Measurements from ENCODE around the gene CASP5. TPM values are rescaled to one million over a fixed set of nuclear protein-coding genes. Genes with fewer than 3 reads are reported as not detected.

The CASP5 gene
- total RNA-seq, 1 donor from 2014 or later: 5.8 TPM

DNA sequence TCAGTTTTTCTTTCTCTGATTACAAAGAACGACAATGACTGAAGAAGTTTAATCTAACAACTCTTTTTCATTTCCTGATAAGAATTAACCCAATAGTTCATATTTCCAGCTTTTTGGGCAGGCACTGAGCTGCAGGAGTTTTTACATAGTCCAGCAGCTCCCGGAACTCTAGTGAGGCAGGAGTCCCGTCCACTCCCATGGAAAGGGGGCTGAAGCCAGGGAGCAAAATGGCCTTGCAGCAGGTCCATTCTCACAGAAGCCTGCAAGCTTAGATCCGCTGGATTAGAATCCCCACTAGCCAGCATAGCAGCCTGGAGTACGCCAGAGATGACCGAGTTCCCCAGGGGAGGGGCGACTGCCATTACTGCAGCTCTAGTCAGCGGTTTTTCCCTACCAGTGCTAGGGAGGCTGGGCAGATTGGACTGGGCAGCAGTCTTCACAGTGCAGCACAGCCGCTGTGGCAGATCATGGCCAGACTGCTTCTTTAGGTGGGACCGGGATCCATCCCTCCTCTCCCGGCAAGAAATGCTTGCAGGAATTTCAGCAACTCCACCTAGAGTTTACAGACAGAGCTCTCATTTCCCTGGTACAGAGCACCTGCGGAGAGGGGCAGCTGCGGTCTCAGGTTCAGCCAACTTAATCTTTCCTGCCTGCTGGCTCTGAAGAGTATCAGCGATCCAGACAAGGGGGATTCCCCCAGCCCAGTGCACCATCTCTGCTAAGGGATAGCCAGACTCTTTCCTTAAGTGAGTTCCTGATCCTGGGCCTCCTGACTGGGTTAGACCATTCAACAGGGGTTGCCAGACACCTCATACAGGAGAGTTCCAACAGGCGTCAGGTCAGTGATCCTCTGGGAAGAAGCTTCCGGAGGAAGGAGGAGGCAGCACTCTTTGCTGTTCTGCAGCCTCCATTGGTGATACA is 53.9 kb downstream of the CASP5 start:
- H3K4me1 ChIP-seq: peaks cover 37% of the 10 kb centered on the region
- peak overlapping the region; percentile 94 for H3K27ac ChIP-seq
- peak overlapping the region; percentile 67 for H3K4me3 ChIP-seq
- no peaks in the 10 kb centered on the region for H3K36me3 ChIP-seq
- intact Hi-C loops (cut with DNase I): no loop called here
- H3K27me3 ChIP-seq (ENCODE audit: low read depth): no peaks in the 10 kb centered on the region
- H3K9me3 ChIP-seq: peaks cover 8% of the 10 kb centered on the region
- peak; percentile 64 to 74 for ATAC-seq
- TF ChIP-seq CTCF (IDR thresholded peaks at IDR 0.05): no peak
- peak; percentile 44 for DNase-seq

DNA sequence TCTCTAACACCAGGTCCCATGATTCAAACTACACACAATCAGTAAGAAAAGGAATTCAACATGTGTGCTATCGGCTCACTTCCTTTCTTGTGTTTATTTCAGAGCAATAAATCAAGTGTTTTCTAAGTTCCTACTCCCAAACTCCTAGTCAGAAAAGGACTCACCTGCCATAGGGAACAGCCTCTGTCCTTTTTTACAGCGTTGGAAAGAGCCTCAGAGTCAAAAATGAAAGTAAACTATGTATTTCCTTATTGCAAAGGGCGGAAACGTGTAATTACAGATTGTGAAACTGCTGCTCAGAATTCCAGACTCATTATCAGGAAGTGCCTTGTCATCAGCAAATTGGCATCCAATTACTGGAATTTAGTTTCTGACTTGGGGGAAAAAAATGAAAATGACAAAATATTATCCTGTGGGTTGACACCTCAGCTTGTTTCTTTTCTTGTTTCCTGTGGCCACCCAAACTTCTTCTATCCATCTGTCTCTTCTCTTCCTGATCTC is 54.6 kb downstream of the CASP5 start, which contains the start of gene CASP4:
TSS of gene CASP4 (minus strand) at position 220 of the 501 bp plus-strand sequence. CDS start at position 171, 49 bp downstream.
- ATAC-seq: peak; percentile 90 to 94
- no peak for TF ChIP-seq CTCF (IDR thresholded peaks at IDR 0.05)
- intact Hi-C loops (cut with DNase I): no loop called here

GRCh38 chr11:104967534-104968354 is 55.2 kb downstream of the CASP5 start:
- intact Hi-C loops (cut with DNase I): no loop called here
- Histone ChIP-seq H3K9me3 (no peaks in the 10 kb centered on the region), H3K27me3 (ENCODE audit: low read depth) (no peaks in the 10 kb centered on the region), H3K4me3 (peak overlapping the region; percentile 67), H3K36me3 (no peaks in the 10 kb centered on the region), H3K27ac (peak overlapping the region; percentile 94), H3K4me1 (peaks cover 45% of the 10 kb centered on the region)
- TF ChIP-seq CTCF (IDR thresholded peaks at IDR 0.05): no peak
- DNase-seq (no peak), ATAC-seq (peak in 1 of 2 donors; percentile 44)

More for the DNA sequence above, 54.6 kb downstream of the CASP5 start, which contains the start of gene CASP4:
- Histone ChIP-seq H3K4me1 (peaks cover 39% of the 10 kb centered on the region), H3K9me3 (peaks cover 6% of the 10 kb centered on the region), H3K4me3 (peak within 1 kb of the TSS; percentile 67), H3K27me3 (ENCODE audit: low read depth) (no peaks in the 10 kb centered on the region), H3K27ac (peak within 1 kb of the TSS; percentile 94), H3K36me3 (no peaks in the 10 kb centered on the region)
- DNase-seq: no peak

- peak overlapping the region; percentile 67 for H3K4me3 ChIP-seq
- H3K4me1 ChIP-seq: peaks cover 51% of the 10 kb centered on the region
- no peaks in the 10 kb centered on the region for H3K9me3 ChIP-seq
- DNase-seq: no peak
- intact Hi-C loops (cut with DNase I): no loop called here
- TF ChIP-seq CTCF (IDR thresholded peaks at IDR 0.05): no peak
- no peaks in the 10 kb centered on the region for H3K27me3 ChIP-seq (ENCODE audit: low read depth)
- no peak overlapping the region for H3K27ac ChIP-seq
- peak in 1 of 2 donors; percentile 17 for ATAC-seq
- H3K36me3 ChIP-seq: no peaks in the 10 kb centered on the region
Observed at GRCh38 chr11:104965735-104966134, 57.2 kb downstream of the CASP5 start.

DNA sequence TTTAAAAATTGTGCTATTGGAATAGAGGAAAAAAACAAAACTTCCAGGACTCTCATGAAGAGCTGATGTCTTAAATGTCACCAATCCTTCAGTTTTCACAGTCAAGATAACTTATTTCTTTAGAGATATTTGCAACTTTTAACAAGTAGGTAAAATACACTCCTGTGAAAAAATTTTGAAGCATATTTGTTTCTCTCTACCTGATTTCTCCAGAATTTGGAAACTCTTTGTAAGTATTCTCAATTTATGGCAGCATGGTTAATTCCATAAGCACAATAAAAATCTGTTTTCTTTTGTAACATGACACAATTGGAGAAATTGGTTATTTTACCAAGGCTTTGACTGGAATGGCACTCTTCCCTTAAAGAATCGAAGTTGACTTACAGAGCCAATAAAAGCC is 58.7 kb downstream of the CASP5 start:
- Histone ChIP-seq H3K4me3 (no peak overlapping the region), H3K27me3 (ENCODE audit: low read depth) (no peaks in the 10 kb centered on the region), H3K27ac (no peak overlapping the region), H3K4me1 (peaks cover 47% of the 10 kb centered on the region), H3K9me3 (no peaks in the 10 kb centered on the region), H3K36me3 (no peaks in the 10 kb centered on the region)
- no peak for TF ChIP-seq CTCF (IDR thresholded peaks at IDR 0.05)
- ATAC-seq (no peak), DNase-seq (no peak)
- intact Hi-C loops (cut with DNase I): no loop called here

Data from lower lobe of right lung (tissue), 2 donors.